ENCODE results near the gene RGL1.

DNA sequence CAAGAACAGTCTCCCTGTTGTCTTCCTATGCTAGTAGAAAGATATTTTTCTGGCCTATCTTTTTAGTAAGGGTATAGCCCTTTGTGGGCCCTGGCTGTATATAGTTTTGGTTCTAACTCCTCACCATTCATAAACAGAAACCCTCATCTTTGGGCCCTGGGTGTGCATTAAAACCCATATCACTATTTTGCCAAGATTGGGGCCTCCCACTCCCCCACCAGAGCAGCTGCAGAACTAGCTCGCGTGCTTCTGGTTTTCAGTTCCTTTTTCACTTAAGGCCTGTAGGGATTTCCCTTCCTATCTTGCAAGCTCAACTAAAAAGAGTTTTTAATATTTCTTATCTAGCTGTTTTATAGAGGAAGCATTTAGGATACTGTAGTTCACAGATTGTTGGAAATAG, 106.4 kb downstream of the RGL1 start:
- TF ChIP-seq POLR2A (IDR thresholded peaks at IDR 0.05), result no peak
- TF ChIP-seq CTCF (IDR thresholded peaks at IDR 0.05), result no peak
- no peak for TF ChIP-seq POLR2AphosphoS5 (IDR thresholded peaks at IDR 0.05)
